Activated naive CD8-positive, alpha-beta T cell treated with anti-CD3 and anti-CD28 coated beads for 36 hours (primary cell): ENCODE results near the gene SMIM3. TPM values are rescaled to one million over a fixed set of nuclear protein-coding genes. Genes with fewer than 3 reads are reported as not detected.
"Not testable (repeated sequence)": the region's sequence is repeated elsewhere in the genome, so short reads cannot be mapped to it uniquely, and the experiment has no call there.

Experiments used
- DNase-seq: peaks from one replicate; pipeline ENCODE4 v3.0.0; 2021
- H3K27ac Mint-ChIP-seq: one replicate; pipeline ENCODE4 v1.8.0; 2022; ENCODE audit warnings: mild to moderate bottlenecking, moderate library complexity, mixed read lengths
- H3K27me3 Mint-ChIP-seq: one replicate; pipeline ENCODE4 v1.8.0; 2022; ENCODE audit warnings: mild to moderate bottlenecking, mixed read lengths
- H3K36me3 Mint-ChIP-seq: one replicate; pipeline ENCODE4 v1.8.0; 2021; ENCODE audit warnings: mild to moderate bottlenecking, mixed read lengths
- H3K4me1 Mint-ChIP-seq: one replicate; pipeline ENCODE4 v1.8.0; 2021; ENCODE audit warnings: mixed read lengths
- H3K4me3 Mint-ChIP-seq: one replicate; pipeline ENCODE4 v1.8.0; 2022; ENCODE audit warnings: mild to moderate bottlenecking, moderate library complexity, mixed read lengths
- H3K9me3 Mint-ChIP-seq: one replicate; pipeline ENCODE4 v1.8.0; 2022; ENCODE audit warnings: mixed read lengths
- total RNA-seq, 2 experiments: library from RNA; stranded (reverse); gene quantifications; one replicate each; pipeline ENCODE4 v1.2.3, GENCODE V29; 2021

SMIM3 gene
- total RNA-seq, 2 experiments from 2014 or later: 10.4 to 10.6 TPM

DNA sequence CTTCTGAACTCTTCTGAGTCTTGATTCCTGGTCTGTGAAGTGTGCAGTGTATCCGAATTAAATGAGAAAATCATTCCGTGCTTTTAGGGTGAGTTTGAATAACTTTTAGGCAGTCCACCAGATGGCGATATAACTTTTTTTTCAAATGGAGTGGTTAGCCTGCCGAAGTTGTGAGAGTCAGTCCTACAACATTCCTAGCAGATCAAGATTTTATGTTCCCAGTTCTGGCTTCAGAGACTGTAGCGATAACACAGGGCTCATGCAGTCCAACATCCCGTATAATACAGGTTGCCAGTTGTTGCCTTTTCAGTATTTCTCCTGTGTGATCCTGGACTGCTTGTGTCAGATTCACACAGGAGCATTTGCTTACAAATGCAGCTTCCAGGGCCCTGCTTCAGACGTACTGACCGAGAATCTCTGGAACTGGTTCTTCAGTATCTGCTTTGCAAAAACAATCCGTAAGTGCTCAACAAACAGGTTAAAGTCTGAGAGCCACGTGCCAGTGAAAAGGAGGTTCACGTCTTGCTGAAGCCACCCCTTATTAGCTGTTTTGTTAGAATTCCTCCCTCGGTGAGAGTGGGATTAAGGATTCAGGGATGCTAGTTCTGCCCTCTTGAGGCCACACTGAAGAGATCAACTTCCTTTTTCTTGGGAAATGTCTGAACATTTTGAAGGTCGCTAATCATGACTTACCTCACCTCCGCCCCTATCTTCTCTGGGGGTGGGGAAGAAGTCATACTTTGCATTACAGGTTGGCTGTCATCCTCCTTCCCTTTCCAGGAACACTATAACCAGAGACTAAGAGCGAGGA, 22.8 kb downstream of the SMIM3 start:
- no peak for DNase-seq
- Mint-ChIP-seq H3K27me3 (peaks cover 10% of the 10 kb centered on the region), H3K36me3 (peaks cover 6% of the 10 kb centered on the region), H3K4me1 (peaks cover 19% of the 10 kb centered on the region), H3K9me3 (no peaks in the 10 kb centered on the region), H3K27ac (no peak overlapping the region), H3K4me3 (no peak overlapping the region)

DNA sequence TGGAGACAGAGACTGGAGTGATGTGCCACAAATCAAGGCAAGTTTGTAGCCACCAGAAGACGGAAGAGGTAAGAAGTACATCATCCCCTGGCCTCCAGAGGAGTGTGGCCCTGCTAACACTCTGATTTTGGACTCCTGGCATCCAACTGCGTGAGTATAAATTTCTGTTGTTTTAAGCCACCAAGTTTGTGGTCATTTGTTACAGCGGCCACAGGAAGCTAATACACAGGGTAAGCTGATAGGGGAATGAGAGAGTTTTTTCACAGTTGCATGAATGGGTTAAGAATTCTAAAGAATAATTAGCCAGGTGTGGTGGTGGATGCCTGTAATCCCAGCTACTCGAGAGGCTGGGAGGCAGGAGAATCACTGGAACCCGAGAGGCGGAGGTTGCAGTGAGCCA, 25.8 kb downstream of the SMIM3 start:
- H3K27ac Mint-ChIP-seq: no peak overlapping the region
- H3K4me1 Mint-ChIP-seq: peaks cover 12% of the 10 kb centered on the region
- DNase-seq: no peak
- no peak overlapping the region for H3K4me3 Mint-ChIP-seq
- H3K27me3 Mint-ChIP-seq: peaks cover 11% of the 10 kb centered on the region
- no peaks in the 10 kb centered on the region for H3K36me3 Mint-ChIP-seq
- no peaks in the 10 kb centered on the region for H3K9me3 Mint-ChIP-seq

GRCh38 chr5:150809363-150809762, 30.8 kb downstream of the SMIM3 start:
- H3K27ac Mint-ChIP-seq: no peak overlapping the region
- no peak overlapping the region for H3K4me3 Mint-ChIP-seq
- no peaks in the 10 kb centered on the region for H3K9me3 Mint-ChIP-seq
- no peaks in the 10 kb centered on the region for H3K36me3 Mint-ChIP-seq
- no peak for DNase-seq
- peaks cover 8% of the 10 kb centered on the region for H3K27me3 Mint-ChIP-seq
- H3K4me1 Mint-ChIP-seq: peaks cover 5% of the 10 kb centered on the region

GRCh38 chr5:150815010-150815409, 36.5 kb downstream of the SMIM3 start:
- Mint-ChIP-seq H3K9me3 (peaks cover 12% of the 10 kb centered on the region), H3K27ac (no peak overlapping the region), H3K4me1 (peaks cover 3% of the 10 kb centered on the region), H3K27me3 (peaks cover 4% of the 10 kb centered on the region), H3K36me3 (no peaks in the 10 kb centered on the region), H3K4me3 (no peak overlapping the region)
- DNase-seq: no peak

DNA sequence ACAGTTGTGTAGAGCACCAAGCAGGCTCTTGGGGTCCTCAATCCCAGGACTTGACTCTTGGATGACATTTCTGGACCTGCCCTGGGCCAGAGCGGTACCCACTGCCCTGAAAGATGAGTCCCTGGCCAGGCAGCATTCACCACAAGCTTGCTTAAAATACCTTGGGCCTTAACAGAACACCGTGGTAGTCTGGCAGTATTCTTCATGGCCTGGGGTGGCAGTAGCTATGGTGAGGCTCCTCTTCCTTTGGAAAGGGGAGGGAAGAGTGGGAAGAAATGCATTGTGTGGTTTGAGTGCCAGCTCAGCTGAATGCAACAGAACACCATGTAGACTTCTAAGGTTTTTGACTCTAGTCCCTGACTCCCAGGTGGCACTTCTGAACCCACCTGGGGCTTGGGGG, 38.4 kb downstream of the SMIM3 start:
- Mint-ChIP-seq H3K9me3 (peaks cover 14% of the 10 kb centered on the region), H3K27ac (no peak overlapping the region), H3K4me1 (peaks cover 3% of the 10 kb centered on the region), H3K27me3 (peaks cover 4% of the 10 kb centered on the region), H3K4me3 (no peak overlapping the region), H3K36me3 (no peaks in the 10 kb centered on the region)
- DNase-seq: no peak

GRCh38 chr5:150829744-150830143, 51.2 kb downstream of the SMIM3 start:
- H3K4me1 Mint-ChIP-seq: no peaks in the 10 kb centered on the region
- no peaks in the 10 kb centered on the region for H3K36me3 Mint-ChIP-seq
- H3K9me3 Mint-ChIP-seq: peaks cover 28% of the 10 kb centered on the region
- H3K4me3 Mint-ChIP-seq: no peak overlapping the region
- peaks cover 4% of the 10 kb centered on the region for H3K27me3 Mint-ChIP-seq
- no peak for DNase-seq
- no peak overlapping the region for H3K27ac Mint-ChIP-seq

DNA sequence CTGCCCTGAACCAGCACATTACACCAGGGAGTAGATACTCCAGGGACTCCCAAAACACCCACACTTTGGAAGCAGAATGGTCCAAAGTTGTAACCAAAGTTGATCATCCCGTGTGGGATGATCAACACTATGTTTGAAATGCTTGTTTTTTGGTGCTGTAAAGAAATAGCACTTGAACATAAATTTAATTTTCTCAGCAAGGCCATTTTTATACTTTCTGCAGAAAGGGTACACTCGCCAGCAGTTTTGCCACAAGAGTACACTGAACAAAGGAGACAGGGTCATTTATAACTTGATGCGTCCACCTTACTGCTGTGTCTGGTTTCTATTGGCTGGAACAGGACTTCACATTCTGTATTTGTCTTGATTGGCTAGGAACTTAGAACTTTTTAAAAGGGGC, 53.3 kb downstream of the SMIM3 start:
- peaks cover 28% of the 10 kb centered on the region for H3K9me3 Mint-ChIP-seq
- not testable (repeated sequence) for H3K27me3 Mint-ChIP-seq, H3K36me3 Mint-ChIP-seq, DNase-seq, H3K4me1 Mint-ChIP-seq, H3K4me3 Mint-ChIP-seq, H3K27ac Mint-ChIP-seq

DNA sequence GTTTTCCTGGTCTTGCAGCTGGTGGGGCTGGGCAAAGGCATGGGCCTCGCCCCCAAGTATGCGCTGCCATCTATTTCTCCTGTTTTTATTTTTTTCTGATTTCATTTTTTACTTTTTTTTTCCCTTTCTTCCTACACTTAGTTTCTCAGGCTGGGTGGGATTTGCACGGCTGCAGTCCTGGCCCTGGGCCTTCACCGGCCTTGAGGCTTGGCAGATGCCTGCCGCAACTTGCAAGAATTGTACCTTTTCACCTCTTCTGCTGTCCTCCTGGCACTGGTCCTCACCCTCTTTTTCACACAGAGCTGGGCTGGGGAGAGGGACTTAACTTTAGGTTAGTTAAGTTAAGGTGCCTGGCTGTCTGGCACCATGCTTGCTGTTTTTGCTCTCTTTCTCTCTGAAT, 57.5 kb downstream of the SMIM3 start:
- H3K9me3 Mint-ChIP-seq: peaks cover 12% of the 10 kb centered on the region
- H3K36me3 Mint-ChIP-seq: no peaks in the 10 kb centered on the region
- H3K4me1 Mint-ChIP-seq: no peaks in the 10 kb centered on the region
- DNase-seq: no peak
- H3K4me3 Mint-ChIP-seq: no peak overlapping the region
- no peaks in the 10 kb centered on the region for H3K27me3 Mint-ChIP-seq
- no peak overlapping the region for H3K27ac Mint-ChIP-seq

DNA sequence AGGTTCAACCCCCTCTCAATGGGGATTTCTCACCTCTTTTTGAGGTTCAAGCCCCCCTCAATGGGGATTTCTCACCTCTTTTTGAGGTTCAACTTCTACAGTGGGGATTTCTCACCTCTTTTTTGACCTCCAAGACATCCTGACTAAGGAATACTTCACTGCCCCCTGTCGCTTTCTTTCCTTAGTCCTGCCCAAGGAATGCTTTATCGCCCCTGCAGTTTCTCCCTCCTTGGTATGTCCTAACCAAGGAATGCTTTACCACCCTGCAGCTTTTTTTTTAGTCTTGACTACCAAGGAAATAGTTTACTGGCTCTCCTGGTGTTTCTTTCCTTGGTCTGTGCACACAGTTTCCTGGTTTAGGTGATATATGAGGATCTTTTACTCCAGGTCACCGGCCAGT, 58.1 kb downstream of the SMIM3 start:
- Mint-ChIP-seq H3K4me1 (no peaks in the 10 kb centered on the region), H3K27me3 (no peaks in the 10 kb centered on the region), H3K9me3 (peaks cover 9% of the 10 kb centered on the region), H3K27ac (no peak overlapping the region), H3K36me3 (no peaks in the 10 kb centered on the region), H3K4me3 (no peak overlapping the region)
- no peak for DNase-seq

DNA sequence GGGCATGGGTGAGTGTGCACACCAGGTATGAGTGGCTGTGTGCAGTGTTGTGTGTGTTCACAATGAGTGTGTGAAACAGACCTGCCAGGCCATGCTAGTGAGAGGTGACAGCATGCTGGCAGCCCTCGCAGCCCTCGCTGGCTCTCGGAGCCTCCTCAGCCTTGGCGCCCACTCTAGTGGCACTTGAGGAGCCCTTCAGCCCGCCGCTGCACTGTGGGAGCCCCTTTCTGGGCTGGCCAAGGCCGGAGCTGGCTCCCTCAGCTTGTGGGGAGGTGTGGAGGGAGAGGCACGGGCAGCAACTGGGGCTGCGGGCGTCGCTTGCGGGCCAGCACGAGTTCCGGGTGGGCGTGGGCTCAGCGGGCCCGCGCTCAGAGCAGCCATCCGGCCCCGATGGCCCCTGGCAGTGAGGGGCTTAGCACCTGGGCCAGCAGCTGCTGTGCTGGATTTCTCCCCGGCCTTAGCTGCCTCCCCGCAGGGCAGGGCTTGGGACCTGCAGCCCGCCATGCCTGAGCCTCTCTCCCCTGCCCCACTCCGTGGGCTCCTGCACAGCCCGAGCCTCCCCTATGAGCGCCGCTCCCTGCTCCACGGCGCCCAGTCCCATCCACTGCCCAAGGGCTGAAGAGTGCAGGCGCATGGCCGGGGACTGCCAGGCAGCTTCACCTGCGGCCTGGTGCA, 66.8 kb downstream of the SMIM3 start:
- DNase-seq, H3K4me3 Mint-ChIP-seq, H3K36me3 Mint-ChIP-seq, H3K9me3 Mint-ChIP-seq, H3K27ac Mint-ChIP-seq, H3K27me3 Mint-ChIP-seq: not testable (repeated sequence)
- H3K4me1 Mint-ChIP-seq: peaks cover 22% of the 10 kb centered on the region

- H3K36me3 Mint-ChIP-seq, DNase-seq, H3K27me3 Mint-ChIP-seq, H3K9me3 Mint-ChIP-seq: not testable (repeated sequence)
- peak within 1 kb of the TSS; percentile 92 for H3K27ac Mint-ChIP-seq
- peak within 1 kb of the TSS; percentile 80 for H3K4me3 Mint-ChIP-seq
- H3K4me1 Mint-ChIP-seq: peaks cover 22% of the 10 kb centered on the region
These were observed 67.7 kb downstream of the SMIM3 start, which contains the start of gene IRGM for GRCh38 chr5:150846308-150846653. Gene IRGM, plus strand, starts transcription at chr5:150846521. Its CDS starts 1,603 bp downstream, at chr5:150848124.

Other genes starting within 250 kb of the SMIM3 start
- under 1 TPM; 0.39 to 0.76 TPM for gene SYNPO, start 138.1 kb upstream of the SMIM3 start, total RNA-seq
- gene MYOZ3, start 117.5 kb upstream of the SMIM3 start, total RNA-seq: under 1 TPM; 0.06 to 0.16 TPM
- 10 to 100 TPM; 62.7 to 71.7 TPM for gene RBM22, start 77.7 kb upstream of the SMIM3 start, total RNA-seq
- 10 to 100 TPM; 33.7 to 37.4 TPM for gene DCTN4, start 19.7 kb upstream of the SMIM3 start, total RNA-seq
- 1 to 10 TPM; 2.5 to 2.9 TPM for gene IRGM, start 67.8 kb downstream of the SMIM3 start, total RNA-seq
- 1 to 10 TPM; 2.8 TPM for gene ZNF300, start 126.2 kb downstream of the SMIM3 start, total RNA-seq
- gene GPX3, start 241.8 kb downstream of the SMIM3 start, total RNA-seq: not detected